Heart left ventricle (tissue), 13 donors: Measurements from ENCODE around the gene NTMT1.

Experiments
- POLR2A ChIP-seq, 2 donors: fragments of 450-650 bp; IDR thresholded peaks; one replicate each; pipeline ENCODE4 v1.6.1; 2017; ENCODE audit warnings: antibody characterized with exemption in 2 of 2, mild to moderate bottlenecking in 2 of 2, moderate library complexity in 2 of 2
- TF ChIP-seq, protein P1 (sequence below), 12 donors: fragments of 200-600 bp; sonication (generic) in 4 of 12; IDR thresholded peaks; one replicate each; pipeline versions ENCODE4 v1.5.0 to v1.8.0; 2018 to 2022; ENCODE audit warnings: antibody characterized with exemption in 12 of 12, mild to moderate bottlenecking in 5 of 12
- donor health status: ischemic (EF 13 %, LVEDD 7.1; RV severe dilation, severe dysfunction).
- donor health status: DM: no; HTN: yes; CAD: no.
- donor health status: DM: no; HTN: no; CAD: no.
- donor health status: ischemic (EF 25% LVEDD 6.9; RV normal size, moderate dysfunction).
- donor health status: ischemic (EF 25% LVEDD 5.7; RV mildly dilated, moderate dysfunction).
- donor health status: ischemic (EF 35%, LVEDD 5.7; RV mildly dilated, moderate dysfunction).
- donor health status: nonischemic (EF 11% LVEDD 7.7; RV severe dilation, severe dysfunction).
- donor health status: DM: yes; HTN: yes; CAD: no.
- donor health status: PGD.
- donor health status: ischemic (EF 29% LVEDD 5.4; RV normal size, mild dysfunction).
- donor health status: nonischemic (EF 23%, LVEDD 6.1; RV moderate dilation, normal function).

DNA sequence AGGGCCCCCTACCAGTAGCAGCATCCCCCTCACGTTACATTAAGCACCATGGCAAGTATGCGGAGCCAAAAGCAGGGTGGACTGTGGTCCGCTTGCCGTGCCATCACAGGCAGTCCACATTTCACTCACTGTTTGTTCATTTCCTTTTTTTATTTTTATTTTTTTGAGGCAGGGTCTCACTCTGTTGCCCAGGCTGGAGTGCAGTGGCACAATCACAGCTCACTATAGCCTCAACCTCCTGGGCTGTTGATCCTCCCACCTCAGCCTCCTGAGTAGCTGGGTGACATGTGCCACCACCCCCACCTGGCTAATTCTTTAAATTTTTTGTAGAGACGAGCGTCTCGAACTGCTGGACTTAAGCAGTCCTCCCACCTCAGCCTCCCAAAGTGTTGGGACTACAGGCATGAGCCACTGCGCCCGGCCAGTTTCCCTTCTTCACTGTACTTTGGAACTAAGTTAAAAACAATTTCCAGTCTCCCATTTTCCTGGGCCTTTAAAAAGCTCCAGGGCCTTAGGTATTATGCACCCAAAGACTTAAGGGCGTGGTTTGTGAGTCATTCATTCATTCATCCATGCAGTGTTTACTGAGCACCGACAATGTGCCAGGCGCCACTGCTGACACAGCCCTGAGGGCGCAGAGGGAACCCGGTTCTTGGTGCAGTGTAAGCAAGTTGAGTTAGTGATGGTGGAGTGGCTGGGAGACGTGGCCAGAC is 59.4 kb downstream of the NTMT1 start:
- TF ChIP-seq, protein P1, sequence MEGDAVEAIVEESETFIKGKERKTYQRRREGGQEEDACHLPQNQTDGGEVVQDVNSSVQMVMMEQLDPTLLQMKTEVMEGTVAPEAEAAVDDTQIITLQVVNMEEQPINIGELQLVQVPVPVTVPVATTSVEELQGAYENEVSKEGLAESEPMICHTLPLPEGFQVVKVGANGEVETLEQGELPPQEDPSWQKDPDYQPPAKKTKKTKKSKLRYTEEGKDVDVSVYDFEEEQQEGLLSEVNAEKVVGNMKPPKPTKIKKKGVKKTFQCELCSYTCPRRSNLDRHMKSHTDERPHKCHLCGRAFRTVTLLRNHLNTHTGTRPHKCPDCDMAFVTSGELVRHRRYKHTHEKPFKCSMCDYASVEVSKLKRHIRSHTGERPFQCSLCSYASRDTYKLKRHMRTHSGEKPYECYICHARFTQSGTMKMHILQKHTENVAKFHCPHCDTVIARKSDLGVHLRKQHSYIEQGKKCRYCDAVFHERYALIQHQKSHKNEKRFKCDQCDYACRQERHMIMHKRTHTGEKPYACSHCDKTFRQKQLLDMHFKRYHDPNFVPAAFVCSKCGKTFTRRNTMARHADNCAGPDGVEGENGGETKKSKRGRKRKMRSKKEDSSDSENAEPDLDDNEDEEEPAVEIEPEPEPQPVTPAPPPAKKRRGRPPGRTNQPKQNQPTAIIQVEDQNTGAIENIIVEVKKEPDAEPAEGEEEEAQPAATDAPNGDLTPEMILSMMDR (IDR thresholded peaks at IDR 0.05), result no peak
- TF ChIP-seq POLR2A (IDR thresholded peaks at IDR 0.05), result no peak
